Epithelial cell of esophagus (primary cell): ENCODE results near the gene ZC2HC1C.

Experiments used
- DNase-seq: peaks from one replicate; pipeline ENCODE4 v3.0.0; 2010; ENCODE audit warnings: low read depth
- H3K4me3 ChIP-seq: 2 replicates; pipeline ENCODE4 v1.5.1; 2011; ENCODE audit warnings: mild to moderate bottlenecking, low read length, control low read depth
- CTCF ChIP-seq: IDR thresholded peaks from 2 replicates; pipeline ENCODE4 v1.5.1; 2011; ENCODE audit warnings: low read depth, mild to moderate bottlenecking, low read length, control low read depth, inconsistent platforms; ENCODE audit not compliant: insufficient read depth; ENCODE audit errors: missing control alignments

ZC2HC1C gene

GRCh38 chr14:75040507-75040906 lies 28.9 kb upstream of the ZC2HC1C start:
- DNase-seq = no peak
- no peak overlapping the region for H3K4me3 ChIP-seq
- no peak for TF ChIP-seq CTCF

GRCh38 chr14:75040959-75041358 lies 28.5 kb upstream of the ZC2HC1C start:
- H3K4me3 ChIP-seq = no peak overlapping the region
- no peak for TF ChIP-seq CTCF
- no peak for DNase-seq

- DNase-seq = no peak
- no peak overlapping the region for H3K4me3 ChIP-seq
- TF ChIP-seq CTCF = no peak
These were observed 27.8 kb upstream of the ZC2HC1C start for GRCh38 chr14:75041613-75042012.

- no peak for TF ChIP-seq CTCF
- H3K4me3 ChIP-seq = no peak overlapping the region
- DNase-seq = no peak
These were observed 27.4 kb upstream of the ZC2HC1C start for GRCh38 chr14:75042035-75042434.

GRCh38 chr14:75044322-75044721 lies 25.1 kb upstream of the ZC2HC1C start:
- H3K4me3 ChIP-seq = no peak overlapping the region

GRCh38 chr14:75044752-75045151 lies 24.7 kb upstream of the ZC2HC1C start:
- H3K4me3 ChIP-seq = no peak overlapping the region
- TF ChIP-seq CTCF = no peak
- no peak for DNase-seq

More at GRCh38 chr14:75044322-75044721, 25.1 kb upstream of the ZC2HC1C start:
- DNase-seq = peak; percentile 61
- no peak for TF ChIP-seq CTCF

GRCh38 chr14:75046275-75046674 lies 23.2 kb upstream of the ZC2HC1C start:
- no peak for DNase-seq
- TF ChIP-seq CTCF = no peak
- H3K4me3 ChIP-seq = no peak overlapping the region
